ENCODE measurements around the gene PPM1G. TPM values are rescaled to one million over a fixed set of nuclear protein-coding genes. Genes with fewer than 3 reads are reported as not detected.

The PPM1G gene, protein sequence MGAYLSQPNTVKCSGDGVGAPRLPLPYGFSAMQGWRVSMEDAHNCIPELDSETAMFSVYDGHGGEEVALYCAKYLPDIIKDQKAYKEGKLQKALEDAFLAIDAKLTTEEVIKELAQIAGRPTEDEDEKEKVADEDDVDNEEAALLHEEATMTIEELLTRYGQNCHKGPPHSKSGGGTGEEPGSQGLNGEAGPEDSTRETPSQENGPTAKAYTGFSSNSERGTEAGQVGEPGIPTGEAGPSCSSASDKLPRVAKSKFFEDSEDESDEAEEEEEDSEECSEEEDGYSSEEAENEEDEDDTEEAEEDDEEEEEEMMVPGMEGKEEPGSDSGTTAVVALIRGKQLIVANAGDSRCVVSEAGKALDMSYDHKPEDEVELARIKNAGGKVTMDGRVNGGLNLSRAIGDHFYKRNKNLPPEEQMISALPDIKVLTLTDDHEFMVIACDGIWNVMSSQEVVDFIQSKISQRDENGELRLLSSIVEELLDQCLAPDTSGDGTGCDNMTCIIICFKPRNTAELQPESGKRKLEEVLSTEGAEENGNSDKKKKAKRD
- total RNA-seq = 10 to 100 TPM; 36.3 to 49.4 TPM

DNA sequence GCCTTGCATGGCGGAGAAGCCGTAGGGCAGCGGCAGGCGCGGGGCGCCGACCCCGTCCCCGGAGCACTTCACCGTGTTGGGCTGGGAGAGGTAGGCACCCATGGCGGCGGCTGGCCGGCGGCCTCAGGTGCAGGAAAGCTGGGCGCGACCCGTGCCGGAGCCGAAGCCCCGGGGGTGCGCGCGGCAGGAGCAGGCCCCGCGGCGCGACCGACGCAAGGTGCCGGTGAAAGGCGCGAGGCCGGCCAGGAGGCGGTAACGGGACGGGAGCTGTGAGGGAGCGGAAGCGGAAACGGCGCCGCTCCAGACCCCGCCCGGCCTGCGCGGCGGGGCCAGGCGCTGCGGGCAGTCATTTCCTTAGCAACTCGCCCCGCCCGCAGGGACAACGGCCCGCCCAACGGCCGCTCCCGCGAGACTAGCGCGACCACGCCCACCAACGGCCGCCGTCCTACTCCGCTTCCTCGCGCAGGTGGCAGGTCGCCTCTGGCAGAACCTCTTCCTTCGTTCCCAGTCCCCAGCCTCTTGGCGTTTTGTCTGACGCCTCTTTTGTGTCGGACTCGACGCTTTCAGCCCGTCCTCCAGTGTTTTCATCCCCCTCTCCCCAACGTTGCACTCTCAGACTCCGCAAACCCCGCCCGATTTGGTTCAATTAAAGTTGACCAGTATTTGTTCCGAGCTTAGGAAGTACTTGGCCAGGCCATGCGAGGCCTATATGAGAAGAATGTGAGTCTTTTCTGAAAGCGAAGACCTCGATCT, at the start of gene PPM1G:
PPM1G (minus strand) TSS at position 271 of the 753 bp plus-strand sequence; CDS start at position 102, 169 bp downstream.
- TF ChIP-seq, protein P1, sequence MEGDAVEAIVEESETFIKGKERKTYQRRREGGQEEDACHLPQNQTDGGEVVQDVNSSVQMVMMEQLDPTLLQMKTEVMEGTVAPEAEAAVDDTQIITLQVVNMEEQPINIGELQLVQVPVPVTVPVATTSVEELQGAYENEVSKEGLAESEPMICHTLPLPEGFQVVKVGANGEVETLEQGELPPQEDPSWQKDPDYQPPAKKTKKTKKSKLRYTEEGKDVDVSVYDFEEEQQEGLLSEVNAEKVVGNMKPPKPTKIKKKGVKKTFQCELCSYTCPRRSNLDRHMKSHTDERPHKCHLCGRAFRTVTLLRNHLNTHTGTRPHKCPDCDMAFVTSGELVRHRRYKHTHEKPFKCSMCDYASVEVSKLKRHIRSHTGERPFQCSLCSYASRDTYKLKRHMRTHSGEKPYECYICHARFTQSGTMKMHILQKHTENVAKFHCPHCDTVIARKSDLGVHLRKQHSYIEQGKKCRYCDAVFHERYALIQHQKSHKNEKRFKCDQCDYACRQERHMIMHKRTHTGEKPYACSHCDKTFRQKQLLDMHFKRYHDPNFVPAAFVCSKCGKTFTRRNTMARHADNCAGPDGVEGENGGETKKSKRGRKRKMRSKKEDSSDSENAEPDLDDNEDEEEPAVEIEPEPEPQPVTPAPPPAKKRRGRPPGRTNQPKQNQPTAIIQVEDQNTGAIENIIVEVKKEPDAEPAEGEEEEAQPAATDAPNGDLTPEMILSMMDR (IDR thresholded peaks at IDR 0.05) = peak in 1 of 7 experiments; percentile 17
- peak; percentile 38 to 82 (median 80) for TF ChIP-seq POLR2A (IDR thresholded peaks at IDR 0.05)
- ATAC-seq = peak; percentile 98
- DNase-seq = peak; percentile 96 to 97 (median 96)
- Histone ChIP-seq H3K4me3 (peak within 1 kb of the TSS; percentile 90 to 93), H3K9me3 (no peaks in the 10 kb centered on the region), H3K4me1 (peaks cover 19% of the 10 kb centered on the region), H3K27me3 (no peaks in the 10 kb centered on the region), H3K36me3 (replicated peaks in 1 of 2; ENCODE audit: insufficient read depth in 1 of 2, low read depth in 2 of 2) (no peaks in the 10 kb centered on the region), H3K27ac (peak within 1 kb of the TSS; percentile 67 to 90 (median 83))
- intact Hi-C loops (cut with DNase I) = no loop called here
- WGBS, 2 donors = 0% methylated on average over 29 to 80 of the region's 82 CpGs

DNA sequence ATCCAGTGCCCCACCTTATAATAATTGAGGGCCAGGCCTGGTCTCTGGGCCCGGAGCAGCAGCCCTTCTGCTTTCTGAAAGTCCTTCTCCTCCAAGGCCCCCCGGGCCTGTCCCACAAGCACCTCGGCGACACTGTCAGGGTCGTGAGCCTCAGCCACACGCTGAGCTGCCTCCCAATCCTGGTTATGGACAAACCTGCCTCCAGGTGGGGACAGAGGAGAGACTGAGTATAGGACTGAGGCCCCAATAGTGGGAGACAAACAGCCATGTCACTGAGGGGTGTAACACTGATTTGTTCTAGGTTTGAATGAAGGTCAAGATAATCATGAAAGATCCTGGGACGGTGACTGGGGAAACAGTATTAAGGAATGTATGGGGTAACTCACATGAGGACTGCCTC, 44.6 kb upstream of the PPM1G start:
- 76 to 82% methylated on average over 7 of the region's 7 CpGs for WGBS, 2 donors
- intact Hi-C loops (cut with DNase I) = no loop called here
- TF ChIP-seq, protein P1 (IDR thresholded peaks at IDR 0.05) = no peak
- TF ChIP-seq POLR2A (IDR thresholded peaks at IDR 0.05) = no peak
- Histone ChIP-seq H3K9me3 (no peaks in the 10 kb centered on the region), H3K27ac (no peak overlapping the region), H3K4me1 (no peaks in the 10 kb centered on the region), H3K36me3 (replicated peaks in 1 of 2; ENCODE audit: insufficient read depth in 1 of 2, low read depth in 2 of 2) (peaks cover 0 to 5% of the 10 kb centered on the region in 2 donors), H3K27me3 (no peaks in the 10 kb centered on the region), H3K4me3 (no peak overlapping the region)
- peak; percentile 21 for ATAC-seq
- no peak for DNase-seq

DNA sequence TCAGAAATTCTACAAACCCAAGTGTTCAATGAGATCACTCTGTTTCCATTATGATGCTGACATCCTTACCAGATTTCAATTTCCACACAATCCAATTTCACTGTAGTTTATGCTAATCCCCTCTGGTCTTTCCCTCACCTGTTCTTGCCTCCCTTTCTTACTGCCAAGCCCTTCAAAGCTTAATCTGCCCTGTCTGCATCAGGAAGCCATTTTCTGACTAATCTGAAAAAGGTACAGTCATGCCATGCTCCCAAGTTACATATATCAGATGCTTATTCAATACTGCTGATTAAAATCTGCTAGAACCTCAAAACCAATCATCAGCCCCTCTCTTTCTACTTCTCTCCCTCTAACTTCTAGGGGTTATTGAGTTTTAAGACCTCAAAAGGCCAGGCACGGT, 41.7 kb upstream of the PPM1G start:
- TF ChIP-seq, protein P1 (IDR thresholded peaks at IDR 0.05) = no peak
- TF ChIP-seq POLR2A (IDR thresholded peaks at IDR 0.05) = no peak
- Histone ChIP-seq H3K4me3 (no peak overlapping the region), H3K36me3 (replicated peaks in 1 of 2; ENCODE audit: insufficient read depth in 1 of 2, low read depth in 2 of 2) (peaks cover 0 to 4% of the 10 kb centered on the region in 2 donors), H3K27ac (no peak overlapping the region), H3K9me3 (no peaks in the 10 kb centered on the region), H3K27me3 (no peaks in the 10 kb centered on the region), H3K4me1 (peaks cover 4% of the 10 kb centered on the region)
- WGBS, 2 donors = 100% methylated on average over 1 of the region's 1 CpG
- ATAC-seq (no peak), DNase-seq (no peak)
- intact Hi-C loops (cut with DNase I) = no loop called here

DNA sequence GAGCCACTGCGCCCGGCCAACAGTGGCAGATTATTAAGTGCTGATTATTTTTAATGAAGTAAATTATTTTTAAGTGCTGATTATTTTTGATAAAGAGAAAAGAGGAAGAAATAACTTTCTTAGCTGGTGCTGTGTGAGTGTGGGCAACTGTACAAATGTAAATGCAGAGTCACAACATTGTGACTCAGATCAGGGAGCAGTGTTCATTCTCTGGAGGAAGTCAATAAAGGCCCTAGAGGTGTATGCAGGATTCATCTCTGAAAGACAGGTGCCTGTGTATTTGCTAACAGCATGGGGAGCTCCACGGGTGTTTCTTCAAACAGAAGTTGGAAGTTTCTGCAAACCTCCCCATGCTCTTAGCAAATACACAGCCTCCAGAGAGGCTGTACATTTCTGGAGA, 39.0 kb upstream of the PPM1G start:
- H3K27ac ChIP-seq = no peak overlapping the region
- H3K36me3 ChIP-seq (replicated peaks in 1 of 2; ENCODE audit: insufficient read depth in 1 of 2, low read depth in 2 of 2) = peaks cover 0 to 4% of the 10 kb centered on the region in 2 donors
- peaks cover 15% of the 10 kb centered on the region for H3K4me1 ChIP-seq
- ATAC-seq = no peak
- intact Hi-C loops (cut with DNase I) = no loop called here
- no peaks in the 10 kb centered on the region for H3K9me3 ChIP-seq
- H3K4me3 ChIP-seq = no peak overlapping the region
- no peaks in the 10 kb centered on the region for H3K27me3 ChIP-seq
- DNase-seq = no peak
- TF ChIP-seq, protein P1 (IDR thresholded peaks at IDR 0.05) = no peak
- TF ChIP-seq POLR2A (IDR thresholded peaks at IDR 0.05) = no peak
- 46 to 65% methylated on average over 3 of the region's 3 CpGs for WGBS, 2 donors
